ENCODE measurements around the gene IKZF5.

IKZF5 gene

GRCh38 chr10:122988501-122988900, 20.1 kb downstream of the IKZF5 start:
- TF ChIP-seq NFIC (IDR thresholded peaks at IDR 0.05) (no peak), ZBTB7A (IDR thresholded peaks at IDR 0.05; ENCODE audit: low read depth) (no peak), EP300 (IDR thresholded peaks at IDR 0.05; ENCODE audit: borderline replicate concordance) (no peak), TCF12 (IDR thresholded peaks at IDR 0.05; ENCODE audit: low read depth) (no peak), MAX (IDR thresholded peaks at IDR 0.05) (no peak), RAD21 (IDR thresholded peaks at IDR 0.05; ENCODE audit: low read depth) (no peak), TAF1 (IDR thresholded peaks at IDR 0.05; ENCODE audit: low read depth) (no peak), YY1 (IDR thresholded peaks at IDR 0.05; ENCODE audit: low read depth) (no peak), FOXM1 (IDR thresholded peaks at IDR 0.05; ENCODE audit: borderline replicate concordance, low read depth) (no peak), CEBPB (IDR thresholded peaks at IDR 0.05) (no peak), EGR1 (IDR thresholded peaks at IDR 0.05) (no peak)
- TF ChIP-seq, protein P1, sequence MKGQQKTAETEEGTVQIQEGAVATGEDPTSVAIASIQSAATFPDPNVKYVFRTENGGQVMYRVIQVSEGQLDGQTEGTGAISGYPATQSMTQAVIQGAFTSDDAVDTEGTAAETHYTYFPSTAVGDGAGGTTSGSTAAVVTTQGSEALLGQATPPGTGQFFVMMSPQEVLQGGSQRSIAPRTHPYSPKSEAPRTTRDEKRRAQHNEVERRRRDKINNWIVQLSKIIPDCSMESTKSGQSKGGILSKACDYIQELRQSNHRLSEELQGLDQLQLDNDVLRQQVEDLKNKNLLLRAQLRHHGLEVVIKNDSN (IDR thresholded peaks at IDR 0.05): no peak

- TF ChIP-seq CEBPB (IDR thresholded peaks at IDR 0.05) (no peak), TCF12 (IDR thresholded peaks at IDR 0.05; ENCODE audit: low read depth) (no peak), NFIC (IDR thresholded peaks at IDR 0.05) (no peak), CREB1 (IDR thresholded peaks at IDR 0.05; ENCODE audit: low read depth) (no peak), TAF1 (IDR thresholded peaks at IDR 0.05; ENCODE audit: low read depth) (no peak), RAD21 (IDR thresholded peaks at IDR 0.05; ENCODE audit: low read depth) (no peak), EGR1 (IDR thresholded peaks at IDR 0.05) (no peak), ZBTB7A (IDR thresholded peaks at IDR 0.05; ENCODE audit: low read depth) (no peak)
- TF ChIP-seq, protein P2, sequence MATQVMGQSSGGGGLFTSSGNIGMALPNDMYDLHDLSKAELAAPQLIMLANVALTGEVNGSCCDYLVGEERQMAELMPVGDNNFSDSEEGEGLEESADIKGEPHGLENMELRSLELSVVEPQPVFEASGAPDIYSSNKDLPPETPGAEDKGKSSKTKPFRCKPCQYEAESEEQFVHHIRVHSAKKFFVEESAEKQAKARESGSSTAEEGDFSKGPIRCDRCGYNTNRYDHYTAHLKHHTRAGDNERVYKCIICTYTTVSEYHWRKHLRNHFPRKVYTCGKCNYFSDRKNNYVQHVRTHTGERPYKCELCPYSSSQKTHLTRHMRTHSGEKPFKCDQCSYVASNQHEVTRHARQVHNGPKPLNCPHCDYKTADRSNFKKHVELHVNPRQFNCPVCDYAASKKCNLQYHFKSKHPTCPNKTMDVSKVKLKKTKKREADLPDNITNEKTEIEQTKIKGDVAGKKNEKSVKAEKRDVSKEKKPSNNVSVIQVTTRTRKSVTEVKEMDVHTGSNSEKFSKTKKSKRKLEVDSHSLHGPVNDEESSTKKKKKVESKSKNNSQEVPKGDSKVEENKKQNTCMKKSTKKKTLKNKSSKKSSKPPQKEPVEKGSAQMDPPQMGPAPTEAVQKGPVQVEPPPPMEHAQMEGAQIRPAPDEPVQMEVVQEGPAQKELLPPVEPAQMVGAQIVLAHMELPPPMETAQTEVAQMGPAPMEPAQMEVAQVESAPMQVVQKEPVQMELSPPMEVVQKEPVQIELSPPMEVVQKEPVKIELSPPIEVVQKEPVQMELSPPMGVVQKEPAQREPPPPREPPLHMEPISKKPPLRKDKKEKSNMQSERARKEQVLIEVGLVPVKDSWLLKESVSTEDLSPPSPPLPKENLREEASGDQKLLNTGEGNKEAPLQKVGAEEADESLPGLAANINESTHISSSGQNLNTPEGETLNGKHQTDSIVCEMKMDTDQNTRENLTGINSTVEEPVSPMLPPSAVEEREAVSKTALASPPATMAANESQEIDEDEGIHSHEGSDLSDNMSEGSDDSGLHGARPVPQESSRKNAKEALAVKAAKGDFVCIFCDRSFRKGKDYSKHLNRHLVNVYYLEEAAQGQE (IDR thresholded peaks at IDR 0.05; ENCODE audit: low read depth): no peak
These were observed 22.3 kb downstream of the IKZF5 start for GRCh38 chr10:122986335-122986734.

DNA sequence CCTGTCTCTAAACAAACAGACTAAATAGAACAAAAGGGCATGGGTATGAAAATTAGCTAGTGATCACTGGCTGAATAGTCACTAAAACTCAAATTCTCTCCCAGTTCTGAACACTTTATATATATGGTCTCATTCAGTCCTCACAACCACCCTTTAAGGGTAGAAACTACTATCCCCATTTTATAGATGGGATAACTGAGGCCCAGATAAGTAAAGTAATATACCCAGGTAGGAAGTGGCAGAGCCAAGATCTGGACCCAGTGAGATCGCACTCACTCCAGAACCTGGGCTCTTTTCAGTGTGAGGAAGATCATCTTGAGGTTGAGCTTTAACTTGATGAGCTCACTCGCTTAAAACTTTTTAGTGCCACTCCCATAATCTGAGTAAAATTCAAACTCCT, 23.9 kb downstream of the IKZF5 start:
- TF ChIP-seq TAF1 (IDR thresholded peaks at IDR 0.05; ENCODE audit: low read depth) (no peak), NFIC (IDR thresholded peaks at IDR 0.05) (no peak), TEAD4 (IDR thresholded peaks at IDR 0.05) (no peak), CREB1 (IDR thresholded peaks at IDR 0.05; ENCODE audit: low read depth) (no peak), EP300 (IDR thresholded peaks at IDR 0.05; ENCODE audit: borderline replicate concordance) (no peak), EGR1 (IDR thresholded peaks at IDR 0.05) (no peak), YY1 (IDR thresholded peaks at IDR 0.05; ENCODE audit: low read depth) (no peak), RAD21 (IDR thresholded peaks at IDR 0.05; ENCODE audit: low read depth) (no peak), CEBPB (IDR thresholded peaks at IDR 0.05) (no peak), ZBTB7A (IDR thresholded peaks at IDR 0.05; ENCODE audit: low read depth) (no peak), MAX (IDR thresholded peaks at IDR 0.05) (no peak), FOXM1 (IDR thresholded peaks at IDR 0.05; ENCODE audit: borderline replicate concordance, low read depth) (no peak), TCF12 (IDR thresholded peaks at IDR 0.05; ENCODE audit: low read depth) (no peak)
- TF ChIP-seq, protein P1 (IDR thresholded peaks at IDR 0.05): no peak
- TF ChIP-seq, protein P2 (IDR thresholded peaks at IDR 0.05; ENCODE audit: low read depth): no peak

- no peak for TF ChIP-seq CREB1 (IDR thresholded peaks at IDR 0.05; ENCODE audit: low read depth)
- TF ChIP-seq TAF1 (IDR thresholded peaks at IDR 0.05; ENCODE audit: low read depth): no peak
- no peak for TF ChIP-seq TCF12 (IDR thresholded peaks at IDR 0.05; ENCODE audit: low read depth)
- no peak for TF ChIP-seq EGR1 (IDR thresholded peaks at IDR 0.05)
These were observed 24.7 kb downstream of the IKZF5 start for GRCh38 chr10:122983898-122984297.

DNA sequence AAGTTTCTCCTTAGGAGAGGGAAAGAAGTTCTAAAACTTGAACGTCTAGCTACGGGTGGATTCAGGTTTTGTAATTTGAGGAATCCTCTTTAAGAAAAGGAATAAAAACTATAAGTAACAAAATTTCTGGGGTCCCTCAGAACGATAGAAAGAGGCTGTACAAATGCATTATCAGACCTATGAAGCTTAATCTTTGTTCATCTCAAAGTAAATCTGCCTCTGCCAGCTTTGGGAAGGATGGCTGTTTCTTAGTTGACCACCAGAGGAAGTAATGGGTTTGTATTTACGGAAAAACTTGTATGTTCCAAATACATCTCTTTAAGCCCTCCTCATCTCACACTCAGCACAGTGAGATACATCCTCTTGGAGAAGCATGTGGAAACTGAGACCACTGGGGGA, 27.5 kb downstream of the IKZF5 start:
- TF ChIP-seq EGR1 (IDR thresholded peaks at IDR 0.05): no peak
- TF ChIP-seq EP300 (IDR thresholded peaks at IDR 0.05; ENCODE audit: borderline replicate concordance): no peak
- TF ChIP-seq TAF1 (IDR thresholded peaks at IDR 0.05; ENCODE audit: low read depth): no peak
- no peak for TF ChIP-seq CREB1 (IDR thresholded peaks at IDR 0.05; ENCODE audit: low read depth)
- no peak for TF ChIP-seq ZBTB7A (IDR thresholded peaks at IDR 0.05; ENCODE audit: low read depth)
- TF ChIP-seq MAX (IDR thresholded peaks at IDR 0.05): no peak
- TF ChIP-seq, protein P2 (IDR thresholded peaks at IDR 0.05; ENCODE audit: low read depth): no peak
- TF ChIP-seq FOXM1 (IDR thresholded peaks at IDR 0.05; ENCODE audit: borderline replicate concordance, low read depth): no peak
- TF ChIP-seq, protein P1 (IDR thresholded peaks at IDR 0.05): no peak
- no peak for TF ChIP-seq YY1 (IDR thresholded peaks at IDR 0.05; ENCODE audit: low read depth)
- TF ChIP-seq RAD21 (IDR thresholded peaks at IDR 0.05; ENCODE audit: low read depth): no peak
- TF ChIP-seq CEBPB (IDR thresholded peaks at IDR 0.05): no peak
- no peak for TF ChIP-seq TCF12 (IDR thresholded peaks at IDR 0.05; ENCODE audit: low read depth)
- no peak for TF ChIP-seq NFIC (IDR thresholded peaks at IDR 0.05)
- TF ChIP-seq TEAD4 (IDR thresholded peaks at IDR 0.05): no peak
